Epithelial cell of esophagus (primary cell): ENCODE results near the gene PPM1N.

Source experiments
- DNase-seq: peaks from one replicate; pipeline ENCODE4 v3.0.0; 2010; ENCODE audit warnings: low read depth
- H3K4me3 ChIP-seq: 2 replicates; pipeline ENCODE4 v1.5.1; 2011; ENCODE audit warnings: mild to moderate bottlenecking, low read length, control low read depth
- CTCF ChIP-seq: IDR thresholded peaks from 2 replicates; pipeline ENCODE4 v1.5.1; 2011; ENCODE audit warnings: low read depth, mild to moderate bottlenecking, low read length, control low read depth, inconsistent platforms; ENCODE audit not compliant: insufficient read depth; ENCODE audit errors: missing control alignments

Gene PPM1N

GRCh38 chr19:45489216-45489855 is 8.9 kb upstream of the PPM1N start:
- DNase-seq: no peak
- TF ChIP-seq CTCF: no peak
- H3K4me3 ChIP-seq: no peak overlapping the region

GRCh38 chr19:45492137-45492626 is 6.1 kb upstream of the PPM1N start:
- TF ChIP-seq CTCF: no peak
- peak overlapping the region; percentile 59 for H3K4me3 ChIP-seq
- DNase-seq: no peak

DNA sequence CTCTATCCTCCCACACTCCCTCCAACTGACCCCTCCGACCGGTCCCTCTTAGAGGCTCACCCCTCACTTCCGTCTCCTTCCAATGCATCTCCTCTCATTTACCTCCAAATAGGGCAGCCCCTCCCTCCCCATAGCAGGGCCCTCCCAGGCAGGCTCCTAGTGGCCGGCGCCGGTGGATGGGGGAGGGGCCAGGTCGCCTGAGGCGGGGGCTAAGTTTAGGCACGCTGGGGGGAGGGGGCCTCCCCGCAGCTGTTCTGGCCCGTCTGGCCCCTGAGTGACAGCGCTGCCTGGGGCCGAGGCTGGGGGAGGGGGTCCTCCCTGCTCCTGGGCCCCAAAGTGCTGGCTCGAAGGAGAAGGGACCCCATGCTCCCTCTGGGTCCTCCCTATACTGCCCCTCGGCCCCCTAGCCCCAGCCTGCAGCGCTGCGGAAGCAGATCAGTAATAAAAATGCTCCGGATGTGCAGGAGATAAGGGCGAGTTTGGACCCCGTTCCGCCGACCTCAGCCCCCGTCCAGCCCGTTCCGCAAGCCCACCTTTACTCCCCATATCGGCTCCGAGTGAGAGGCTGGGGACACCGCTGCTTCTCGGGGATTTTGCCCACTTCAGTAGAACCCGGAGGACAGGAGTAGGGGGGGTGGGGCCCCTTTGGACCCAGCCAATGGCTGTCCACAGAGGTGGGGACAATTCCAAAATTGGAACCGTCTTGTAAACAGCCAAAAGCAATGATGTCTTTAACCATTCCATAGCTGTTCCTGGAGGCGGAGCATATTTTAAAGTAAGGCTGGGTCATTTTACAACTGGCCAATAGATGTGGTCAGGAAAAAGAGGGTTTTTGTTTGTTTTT is 5.4 kb upstream of the PPM1N start:
- TF ChIP-seq CTCF: no peak
- DNase-seq: peak; percentile 44
- H3K4me3 ChIP-seq: peak overlapping the region; percentile 59

DNA sequence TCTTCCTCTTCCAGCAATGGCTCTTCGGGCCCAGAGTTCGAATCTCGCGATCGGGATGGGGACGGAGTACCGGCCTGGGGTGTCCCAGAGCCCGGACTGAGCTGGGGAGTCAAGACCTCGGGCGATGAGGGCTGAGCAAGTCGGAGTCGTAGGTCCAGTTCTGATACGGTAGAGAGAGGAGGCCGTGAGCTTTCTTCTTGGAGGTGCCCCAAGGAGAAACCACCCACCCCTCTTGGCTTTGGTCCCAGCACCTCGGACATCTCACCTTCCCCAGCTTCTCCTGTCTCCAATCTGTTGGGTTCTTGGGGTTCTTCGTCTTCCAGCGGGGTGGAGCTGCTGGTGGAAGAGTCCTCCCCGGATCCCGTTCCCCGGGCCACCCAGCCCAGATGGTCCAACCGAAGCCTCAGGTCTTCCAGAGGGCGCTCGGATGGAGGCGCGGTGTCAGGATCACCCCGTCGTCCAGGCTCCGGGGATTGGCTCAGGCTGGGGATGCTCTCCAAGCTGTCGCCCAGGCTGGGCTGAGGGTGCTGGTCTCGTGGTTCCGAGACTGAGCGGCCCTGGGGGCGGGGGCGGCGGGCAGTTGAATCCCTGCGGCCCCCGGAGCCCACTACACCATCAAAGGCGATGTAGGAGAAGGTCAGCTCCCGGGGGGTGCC is 3.9 kb upstream of the PPM1N start:
- DNase-seq: no peak
- H3K4me3 ChIP-seq: no peak overlapping the region
- no peak for TF ChIP-seq CTCF

GRCh38 chr19:45495178-45495577 is 3.1 kb upstream of the PPM1N start:
- no peak overlapping the region for H3K4me3 ChIP-seq
- no peak for DNase-seq
- TF ChIP-seq CTCF: no peak

- no peak for DNase-seq
- peak overlapping the region; percentile 57 for H3K4me3 ChIP-seq
- TF ChIP-seq CTCF: no peak
These were observed 1.8 kb upstream of the PPM1N start for GRCh38 chr19:45496349-45496953.
